CD14-positive monocyte (primary cell): Measurements from ENCODE around the gene RNASE7. TPM values are rescaled to one million over a fixed set of nuclear protein-coding genes. Genes with fewer than 3 reads are reported as not detected.

Experiments
- DNase-seq, 3 donors: peaks; one replicate each; pipeline ENCODE4 v3.0.0-alpha.2; 2011 to 2022
- H2AFZ ChIP-seq: 2 replicates; pipeline ENCODE4 v1.6.0; 2012; ENCODE audit warnings: mild to moderate bottlenecking, low read depth, low read length, inconsistent platforms; ENCODE audit not compliant: insufficient read depth, poor library complexity, severe bottlenecking
- H3K27ac ChIP-seq, 2 donors: 1 replicate in 1 of 2; 2 replicates in 1 of 2; pipeline ENCODE4 v1.5.1; 2012 to 2013; ENCODE audit warnings: low read length in 2 of 2, control low read depth in 1 of 2, inconsistent platforms in 1 of 2, low read depth in 1 of 2, mild to moderate bottlenecking in 1 of 2
- H3K27me3 ChIP-seq, 2 donors: one replicate each; pipeline versions ENCODE4 v1.6.0 to v1.6.1; 2011 to 2013; ENCODE audit warnings: low read length in 2 of 2; ENCODE audit not compliant: control insufficient read depth in 2 of 2, insufficient read depth in 2 of 2
- H3K36me3 ChIP-seq, 2 donors: replicated peaks in 1 of 2; 1 replicate in 1 of 2; 2 replicates in 1 of 2; pipeline versions ENCODE4 v1.5.1 to v1.6.1; 2012 to 2013; ENCODE audit warnings: low read length in 2 of 2, control low read depth in 1 of 2, inconsistent platforms in 1 of 2, mild to moderate bottlenecking in 1 of 2; ENCODE audit not compliant: insufficient read depth in 2 of 2, control insufficient read depth in 1 of 2
- H3K4me1 ChIP-seq, 2 donors: 1 replicate in 1 of 2; 2 replicates in 1 of 2; pipeline versions ENCODE4 v1.5.1 to v1.6.1; 2012 to 2013; ENCODE audit warnings: low read length in 2 of 2, control low read depth in 1 of 2, inconsistent platforms in 1 of 2, mild to moderate bottlenecking in 1 of 2, moderate library complexity in 1 of 2; ENCODE audit not compliant: insufficient read depth in 2 of 2, control insufficient read depth in 1 of 2
- H3K4me2 ChIP-seq: replicated peaks from 2 replicates; pipeline ENCODE3; 2012; ENCODE audit warnings: low read length, moderate library complexity, mild to moderate bottlenecking; ENCODE audit not compliant: poor library complexity, severe bottlenecking; ENCODE audit errors: extremely low read depth
- H3K4me3 ChIP-seq, 3 experiments: fragments of 200-600 bp in 1 of 3; sonication (generic) in 1 of 3; replicated peaks in 1 of 3; 1 replicate in 2 of 3; 2 replicates in 1 of 3; pipeline ENCODE4 v1.5.1; 2011 to 2013; ENCODE audit warnings: low read length in 3 of 3, mild to moderate bottlenecking in 3 of 3, control low read depth in 2 of 3, low read depth in 2 of 3, inconsistent platforms in 1 of 3, moderate library complexity in 1 of 3
- H3K79me2 ChIP-seq: 2 replicates; pipeline ENCODE4 v1.6.0; 2012; ENCODE audit warnings: mild to moderate bottlenecking, control low read depth, inconsistent platforms, low read length, moderate library complexity; ENCODE audit not compliant: insufficient read depth
- H3K9ac ChIP-seq: 2 replicates; pipeline ENCODE4 v1.6.0; 2017; ENCODE audit warnings: low read length, mild to moderate bottlenecking; ENCODE audit not compliant: insufficient read depth, poor library complexity, severe bottlenecking
- H3K9me3 ChIP-seq, 2 donors: replicated peaks in 1 of 2; 1 replicate in 1 of 2; 2 replicates in 1 of 2; pipeline versions ENCODE4 v1.5.1 to v1.6.1; 2012 to 2013; ENCODE audit warnings: low read length in 2 of 2, control low read depth in 1 of 2; ENCODE audit not compliant: control insufficient read depth in 1 of 2, insufficient read depth in 1 of 2
- H4K20me1 ChIP-seq: 2 replicates; pipeline ENCODE4 v1.6.0; 2012; ENCODE audit warnings: mild to moderate bottlenecking, low read length, control low read depth, moderate library complexity; ENCODE audit not compliant: insufficient read depth
- H3K27ac Mint-ChIP-seq, 7 donors: one replicate each; pipeline ENCODE4 v1.8.0; 2020; ENCODE audit warnings: mild to moderate bottlenecking in 7 of 7, mixed read lengths in 7 of 7, moderate library complexity in 6 of 7, inconsistent platforms in 2 of 7
- H3K27me3 Mint-ChIP-seq, 3 donors: one replicate each; pipeline ENCODE4 v1.8.0; 2021 to 2022; ENCODE audit warnings: low read depth in 3 of 3, mild to moderate bottlenecking in 3 of 3, mixed read lengths in 3 of 3, moderate library complexity in 3 of 3, inconsistent platforms in 1 of 3
- H3K36me3 Mint-ChIP-seq, 2 donors: one replicate each; pipeline ENCODE4 v1.8.0; 2020; ENCODE audit warnings: mixed read lengths in 2 of 2, inconsistent platforms in 1 of 2, mild to moderate bottlenecking in 1 of 2
- H3K4me1 Mint-ChIP-seq: one replicate; pipeline ENCODE4 v1.8.0; 2020; ENCODE audit warnings: mild to moderate bottlenecking, mixed read lengths
- H3K4me3 Mint-ChIP-seq, 2 donors: one replicate each; pipeline ENCODE4 v1.8.0; 2020; ENCODE audit warnings: mild to moderate bottlenecking in 2 of 2, mixed read lengths in 2 of 2, moderate library complexity in 1 of 2
- H3K9me3 Mint-ChIP-seq, 7 donors: one replicate each; pipeline ENCODE4 v1.8.0; 2020 to 2022; ENCODE audit warnings: mixed read lengths in 7 of 7, mild to moderate bottlenecking in 6 of 7, moderate library complexity in 6 of 7, inconsistent platforms in 2 of 7
- CTCF ChIP-seq: fragments of 200-600 bp; IDR thresholded peaks from one replicate; pipeline ENCODE4 v1.8.0; 2022; ENCODE audit warnings: antibody characterized with exemption, mild to moderate bottlenecking
- WGBS: methylation state at CpG from one replicate; pipeline ENCODE4 v1.1.5; 2013; ENCODE audit warnings: missing lambda C conversion rate; ENCODE audit not compliant: insufficient coverage; 5-methylcytosine and 5-hydroxymethylcytosine counted together
- intact Hi-C, 2 donors: fragments of 100-400 bp; cut with micrococcal nuclease; formaldehyde crosslinking; loops; one replicate each; pipeline versions ENCODE4 v1.15.0 to v1.15.1; 2023
- polyA plus RNA-seq, 3 donors: library from polyadenylated mRNA; depleted of rRNA in 1 of 3; unstranded in 2 of 3; stranded (reverse) in 1 of 3; fragments of 300-500 nt in 2 of 3; fragments of >200 nt in 1 of 3; fragmentation: Illumina TruSeq in 2 of 3; gene quantifications; 1 replicate in 2 of 3; 2 replicates in 1 of 3; pipeline ENCODE4 v1.2.3, GENCODE V29; 2012 to 2021

Gene RNASE7
- polyA plus RNA-seq, 3 donors = not detected

- no peaks in the 10 kb centered on the region for H4K20me1 ChIP-seq
- WGBS = no CpG with 5 or more reads among the region's 3 CpGs
- no peak overlapping the region for H3K4me3 Mint-ChIP-seq
Observed at GRCh38 chr14:21050597-21050996, 8.4 kb downstream of the RNASE7 start.

DNA sequence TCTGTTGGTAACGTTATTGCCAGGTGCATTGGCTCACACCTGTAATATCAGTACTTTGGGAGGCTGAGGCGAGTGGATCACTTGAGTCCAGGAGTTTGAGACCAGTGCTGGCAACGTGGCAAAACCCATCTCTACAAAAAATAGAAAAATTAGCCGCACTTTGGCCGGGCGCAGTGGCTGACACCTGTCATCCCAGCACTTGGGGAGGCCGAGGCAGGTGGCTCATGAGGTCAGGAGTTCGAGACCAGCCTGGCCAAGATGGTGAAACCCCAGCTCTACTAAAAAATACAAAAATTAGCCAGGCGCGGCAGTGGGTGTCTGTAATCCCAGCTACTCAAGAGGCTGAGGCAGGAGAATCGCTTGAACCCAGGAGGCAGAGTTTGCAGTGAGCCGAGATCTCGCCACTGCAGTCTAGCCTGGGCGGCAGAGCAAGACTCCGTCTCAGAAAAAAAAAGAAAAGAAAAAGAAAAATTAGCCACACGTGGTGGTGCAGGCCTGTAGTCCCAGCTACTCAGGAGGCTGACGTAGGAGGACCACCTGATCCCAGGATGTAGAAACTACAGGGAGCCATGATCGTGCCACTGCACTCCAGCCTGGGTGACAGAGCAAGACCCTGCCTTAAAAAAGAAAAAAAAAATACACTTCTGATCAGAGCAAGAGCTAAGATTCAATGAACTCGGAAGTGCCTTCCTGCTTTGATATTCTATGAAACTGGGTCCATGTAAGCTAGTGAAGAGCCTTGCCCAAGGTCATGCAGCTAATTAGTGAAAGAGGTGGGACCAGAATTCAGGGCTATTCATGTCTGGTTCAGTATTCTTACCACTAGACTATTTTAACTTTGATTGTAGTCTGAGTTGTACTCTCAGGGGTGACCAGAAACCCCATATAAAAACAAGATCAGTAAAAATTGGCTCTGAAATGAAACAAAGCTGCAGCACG, 11.3 kb downstream of the RNASE7 start:
- Mint-ChIP-seq H3K9me3 (no peaks in the 10 kb centered on the region), H3K27me3 (peaks cover 5 to 9% (median 7%) of the 10 kb centered on the region in 3 donors), H3K4me3 (no peak overlapping the region), H3K36me3 (no peaks in the 10 kb centered on the region), H3K27ac (no peak overlapping the region), H3K4me1 (peaks cover 3% of the 10 kb centered on the region)
- Histone ChIP-seq H3K27me3 (peaks cover 0 to 16% of the 10 kb centered on the region in 2 donors), H3K4me1 (peaks cover 0 to 9% of the 10 kb centered on the region in 2 donors), H3K36me3 (no peaks in the 10 kb centered on the region), H4K20me1 (no peaks in the 10 kb centered on the region), H2AFZ (no peak overlapping the region), H3K4me3 (no peak overlapping the region), H3K79me2 (no peaks in the 10 kb centered on the region), H3K27ac (no peak overlapping the region), H3K9ac (no peak overlapping the region), H3K4me2 (no peak overlapping the region), H3K9me3 (no peaks in the 10 kb centered on the region)
- DNase-seq = no peak
- intact Hi-C loops = no loop called here
- WGBS = 97% methylated on average over 13 of the region's 20 CpGs
- TF ChIP-seq CTCF = no peak

More at GRCh38 chr14:21050597-21050996, 8.4 kb downstream of the RNASE7 start:
- H3K79me2 ChIP-seq = no peaks in the 10 kb centered on the region
- H3K36me3 ChIP-seq = no peaks in the 10 kb centered on the region
- no peak overlapping the region for H3K4me2 ChIP-seq
- peaks cover 0 to 28% of the 10 kb centered on the region in 2 donors for H3K27me3 ChIP-seq
- H3K4me1 ChIP-seq = peaks cover 0 to 9% of the 10 kb centered on the region in 2 donors
- Mint-ChIP-seq H3K4me1 (peaks cover 3% of the 10 kb centered on the region), H3K9me3 (no peaks in the 10 kb centered on the region), H3K36me3 (no peaks in the 10 kb centered on the region), H3K27me3 (peaks cover 5 to 8% (median 7%) of the 10 kb centered on the region in 3 donors), H3K27ac (no peak overlapping the region)
- H3K9me3 ChIP-seq = no peaks in the 10 kb centered on the region
- no peak overlapping the region for H3K4me3 ChIP-seq
- no peak for TF ChIP-seq CTCF
- peak in 2 of 3 donors; percentile 11 to 44 for DNase-seq
- no peak overlapping the region for H3K27ac ChIP-seq
- H2AFZ ChIP-seq = no peak overlapping the region
- intact Hi-C loops = no loop called here
- no peak overlapping the region for H3K9ac ChIP-seq
